Testis (tissue), 2 donors: ENCODE measurements around the gene DDX51.

ENCODE experiments used
- POLR2A ChIP-seq: fragments of 450-650 bp; IDR thresholded peaks from one replicate; pipeline ENCODE4 v1.6.1; 2017; ENCODE audit warnings: antibody characterized with exemption, mild to moderate bottlenecking, moderate library complexity
- TF ChIP-seq, protein P1 (sequence below), 3 experiments: fragments of 450-650 bp in 2 of 3; fragments of 200-600 bp in 1 of 3; sonication (generic) in 1 of 3; IDR thresholded peaks; one replicate each; pipeline ENCODE4 v1.5.1; 2016 to 2019; ENCODE audit warnings: antibody characterized with exemption in 3 of 3, mild to moderate bottlenecking in 2 of 3, moderate library complexity in 1 of 3

DNA sequence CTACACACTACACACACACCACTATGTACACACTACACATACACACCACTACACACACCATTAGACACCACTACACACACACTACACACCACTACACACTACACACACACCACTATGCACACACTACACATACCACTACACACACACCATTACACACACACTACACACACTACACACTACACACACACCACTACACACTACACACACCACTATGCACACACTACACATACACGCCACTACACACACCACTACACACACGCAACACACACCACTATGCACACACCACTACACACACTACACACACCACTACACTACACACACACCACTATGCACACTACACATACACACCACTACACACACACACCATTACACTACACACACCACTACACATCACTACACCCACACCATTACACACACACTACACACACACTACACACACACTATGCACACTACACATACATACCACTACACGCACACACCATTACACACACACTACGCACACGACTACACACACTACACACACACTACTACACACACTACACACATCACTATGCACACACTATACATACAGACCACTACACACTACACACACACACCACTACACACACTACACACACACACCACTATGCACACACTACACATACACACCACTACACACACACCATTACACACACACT lies 13.8 kb upstream of the DDX51 start:
- TF ChIP-seq, protein P1, sequence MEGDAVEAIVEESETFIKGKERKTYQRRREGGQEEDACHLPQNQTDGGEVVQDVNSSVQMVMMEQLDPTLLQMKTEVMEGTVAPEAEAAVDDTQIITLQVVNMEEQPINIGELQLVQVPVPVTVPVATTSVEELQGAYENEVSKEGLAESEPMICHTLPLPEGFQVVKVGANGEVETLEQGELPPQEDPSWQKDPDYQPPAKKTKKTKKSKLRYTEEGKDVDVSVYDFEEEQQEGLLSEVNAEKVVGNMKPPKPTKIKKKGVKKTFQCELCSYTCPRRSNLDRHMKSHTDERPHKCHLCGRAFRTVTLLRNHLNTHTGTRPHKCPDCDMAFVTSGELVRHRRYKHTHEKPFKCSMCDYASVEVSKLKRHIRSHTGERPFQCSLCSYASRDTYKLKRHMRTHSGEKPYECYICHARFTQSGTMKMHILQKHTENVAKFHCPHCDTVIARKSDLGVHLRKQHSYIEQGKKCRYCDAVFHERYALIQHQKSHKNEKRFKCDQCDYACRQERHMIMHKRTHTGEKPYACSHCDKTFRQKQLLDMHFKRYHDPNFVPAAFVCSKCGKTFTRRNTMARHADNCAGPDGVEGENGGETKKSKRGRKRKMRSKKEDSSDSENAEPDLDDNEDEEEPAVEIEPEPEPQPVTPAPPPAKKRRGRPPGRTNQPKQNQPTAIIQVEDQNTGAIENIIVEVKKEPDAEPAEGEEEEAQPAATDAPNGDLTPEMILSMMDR (IDR thresholded peaks at IDR 0.05) = no peak
- TF ChIP-seq POLR2A = no peak
